GM19324 (cell line): ENCODE results near the gene NKD1.

ENCODE experiments used
- ATAC-seq: cut with Tn5 transposase; IDR thresholded peaks from one replicate; pipeline ENCODE4 v1.9.1; 2021; ENCODE audit warnings: mild to moderate bottlenecking, moderate library complexity; ENCODE audit not compliant: unreplicated experiment, low FRiP score

NKD1 gene

GRCh38 chr16:50638816-50639670 is 90.8 kb downstream of the NKD1 start:
- ATAC-seq: no peak

GRCh38 chr16:50640391-50640790 is 92.2 kb downstream of the NKD1 start:
- ATAC-seq: no peak

DNA sequence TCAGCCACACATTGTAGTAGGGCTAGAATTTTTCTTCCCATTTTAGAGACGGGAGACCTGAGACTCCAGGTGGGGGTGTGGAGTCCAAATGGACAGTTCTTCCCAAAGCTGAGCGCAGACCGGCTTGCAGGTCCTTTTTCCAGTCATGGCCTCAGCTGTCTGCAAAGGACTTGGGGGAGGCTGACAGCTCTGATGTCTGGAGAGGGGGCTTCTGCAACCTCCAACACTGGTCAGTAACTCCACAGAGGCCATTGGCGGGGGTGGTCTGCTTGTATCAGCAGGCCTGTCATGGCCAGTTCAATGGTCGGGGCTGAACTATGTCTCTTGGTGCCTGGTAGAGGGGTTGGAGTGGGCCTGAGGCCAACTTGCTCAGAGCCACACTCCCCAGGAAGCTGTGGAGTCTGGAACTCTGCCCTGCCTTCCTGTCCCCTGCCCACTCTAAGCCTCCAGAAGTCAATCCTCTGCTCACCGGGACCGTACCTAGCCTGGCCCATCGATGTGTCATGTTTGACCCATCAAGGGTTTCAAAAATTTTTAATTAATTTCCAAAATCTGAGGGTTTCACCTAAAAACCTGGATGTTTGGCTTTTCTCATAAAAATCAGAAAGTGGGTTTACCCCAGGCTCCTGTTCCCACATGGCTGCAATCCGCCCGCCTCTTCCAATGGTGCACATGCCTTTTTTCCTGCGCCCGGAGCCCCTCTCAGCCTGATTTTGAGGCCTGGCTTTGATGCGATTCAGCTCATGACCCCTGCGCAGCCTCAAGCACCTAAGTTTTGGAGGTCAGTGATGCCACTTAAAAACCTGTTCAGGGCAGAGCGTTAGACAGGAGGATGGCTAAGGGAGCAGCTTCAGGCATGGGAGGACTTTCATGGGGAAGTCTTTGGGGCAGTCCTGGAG is 93.0 kb downstream of the NKD1 start:
- ATAC-seq: no peak

- ATAC-seq: no peak
These were observed 93.6 kb downstream of the NKD1 start for GRCh38 chr16:50641818-50642187.

- no peak for ATAC-seq
These were observed 94.2 kb downstream of the NKD1 start for GRCh38 chr16:50642349-50642748.

- no peak for ATAC-seq
These were observed 95.0 kb downstream of the NKD1 start for GRCh38 chr16:50643192-50643591.

GRCh38 chr16:50644245-50644644 is 96.0 kb downstream of the NKD1 start:
- no peak for ATAC-seq

DNA sequence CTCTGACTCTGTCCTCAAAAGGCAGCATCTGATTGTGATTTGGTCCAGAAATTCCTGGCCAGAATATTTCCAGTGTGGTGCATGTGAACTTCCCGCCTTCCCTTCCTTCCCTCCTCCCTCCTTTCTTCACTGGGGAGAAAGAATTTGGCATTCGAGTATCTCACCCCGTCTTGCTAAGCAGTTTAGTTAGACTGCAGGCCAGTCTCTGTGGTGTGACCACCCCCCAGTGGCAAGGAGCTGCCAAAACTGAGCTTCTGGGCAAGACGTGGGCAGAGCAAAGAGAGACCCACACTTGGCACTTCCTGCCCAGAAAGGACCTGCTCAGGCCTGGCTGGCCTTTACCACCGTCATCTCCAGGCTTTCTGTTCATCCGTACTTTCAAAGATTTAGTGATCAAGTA is 96.5 kb downstream of the NKD1 start:
- ATAC-seq: no peak

DNA sequence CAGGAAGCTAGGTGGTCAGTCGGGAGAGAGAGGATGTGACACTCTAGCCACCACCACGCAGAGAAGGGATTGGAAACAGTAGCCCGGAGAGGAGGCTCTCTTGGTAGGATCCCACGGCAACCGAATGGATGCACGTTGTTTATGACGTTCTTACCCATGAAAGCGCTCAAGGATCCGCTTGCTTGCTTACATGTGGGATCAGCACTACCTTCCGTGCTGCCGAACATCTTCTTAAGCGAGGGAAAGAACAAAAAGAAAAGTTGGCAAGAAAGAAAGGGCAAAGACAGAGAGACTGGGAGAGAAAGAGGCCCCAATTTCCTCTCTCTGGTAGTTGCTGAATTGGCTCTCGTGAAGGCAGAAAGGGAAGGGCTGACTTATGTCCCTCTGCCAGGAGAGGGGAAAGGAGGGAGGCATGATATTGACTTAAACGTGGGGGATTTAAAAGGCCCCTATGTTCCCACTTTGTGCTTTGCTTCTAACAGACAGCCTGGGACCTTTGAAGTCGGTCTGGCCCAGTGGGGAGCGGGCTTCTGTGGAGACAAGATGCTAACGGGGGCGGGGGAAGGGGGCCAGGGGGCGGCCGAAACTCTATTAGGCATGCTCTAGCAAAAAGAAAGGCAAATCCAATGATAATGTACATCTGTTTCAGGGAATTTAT is 97.5 kb downstream of the NKD1 start:
- ATAC-seq: no peak

- no peak for ATAC-seq
These were observed 98.1 kb downstream of the NKD1 start for GRCh38 chr16:50646345-50646744.

- no peak for ATAC-seq
These were observed 103.7 kb downstream of the NKD1 start for GRCh38 chr16:50651835-50652438.

DNA sequence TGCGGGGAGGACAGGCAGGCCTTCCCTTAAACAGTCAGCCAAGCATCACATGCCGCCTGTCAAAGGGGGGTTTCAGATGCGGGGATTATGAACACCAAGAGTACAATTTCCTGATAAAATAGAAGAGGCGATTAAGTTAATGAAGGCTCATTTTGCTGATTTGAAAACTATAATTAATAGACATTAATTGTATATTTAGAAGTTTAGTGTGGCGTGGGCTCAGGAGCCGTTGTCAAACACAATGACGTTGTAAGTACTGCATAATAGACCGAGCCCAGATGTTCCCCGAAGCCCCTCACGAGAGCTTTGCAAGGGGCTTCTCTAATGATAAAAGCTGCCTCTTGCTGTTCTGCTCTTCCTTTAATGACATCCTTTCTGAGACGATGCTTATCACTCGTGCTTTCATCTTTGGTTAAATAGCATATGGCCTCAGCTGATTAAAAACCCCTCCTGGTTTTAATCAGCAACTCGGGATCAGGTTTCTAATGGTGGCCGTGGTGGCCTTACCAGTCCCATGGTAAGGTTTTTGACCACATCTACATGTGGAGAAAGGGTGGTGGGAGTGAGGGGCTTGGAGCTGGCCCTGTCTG is 104.7 kb downstream of the NKD1 start:
- ATAC-seq: no peak

DNA sequence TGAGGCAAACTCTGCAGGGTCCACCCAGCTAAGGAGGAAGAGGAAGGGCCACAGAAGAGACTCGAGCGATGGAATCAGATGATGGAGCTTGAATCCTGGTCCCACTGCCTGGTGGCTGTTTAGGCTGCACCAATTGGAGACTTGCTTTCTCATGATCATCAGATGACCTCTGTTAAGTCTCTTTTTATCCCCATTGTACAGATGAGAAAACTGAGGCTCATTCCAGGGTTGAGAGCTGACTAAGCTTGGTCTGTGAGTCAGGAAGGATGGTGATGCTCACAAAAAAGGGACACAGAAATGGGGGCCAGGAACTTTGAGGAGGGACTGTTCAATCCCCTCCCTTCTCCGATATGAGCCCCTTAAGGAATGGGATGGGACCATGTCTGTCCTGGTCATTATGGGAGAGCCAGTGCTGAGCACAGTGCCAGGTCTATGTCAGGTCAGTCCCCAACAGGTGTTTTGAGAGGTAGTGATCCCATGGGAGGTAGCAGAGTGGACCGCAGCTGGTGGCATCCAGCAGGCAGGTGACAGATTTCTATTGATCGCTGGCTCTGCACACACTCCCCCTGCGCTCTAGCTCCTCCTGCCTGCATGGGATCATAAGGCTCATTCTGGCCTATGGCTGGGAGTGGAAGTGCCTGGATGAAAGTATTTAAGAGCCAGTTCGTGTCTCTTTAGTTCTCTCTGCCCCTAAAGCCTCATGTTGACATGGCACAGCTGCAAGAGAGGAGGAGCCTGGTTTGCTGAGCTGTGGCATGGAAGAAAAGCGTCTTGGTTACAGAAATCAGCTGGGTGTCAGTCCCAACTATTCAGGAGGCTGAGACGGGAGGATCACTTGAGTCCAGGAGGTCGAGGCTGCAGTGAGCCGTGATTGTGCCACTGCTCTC is 105.7 kb downstream of the NKD1 start:
- no peak for ATAC-seq

- no peak for ATAC-seq
These were observed 107.4 kb downstream of the NKD1 start for GRCh38 chr16:50655558-50656055.

GRCh38 chr16:50657241-50657640 is 109.0 kb downstream of the NKD1 start:
- ATAC-seq: no peak

DNA sequence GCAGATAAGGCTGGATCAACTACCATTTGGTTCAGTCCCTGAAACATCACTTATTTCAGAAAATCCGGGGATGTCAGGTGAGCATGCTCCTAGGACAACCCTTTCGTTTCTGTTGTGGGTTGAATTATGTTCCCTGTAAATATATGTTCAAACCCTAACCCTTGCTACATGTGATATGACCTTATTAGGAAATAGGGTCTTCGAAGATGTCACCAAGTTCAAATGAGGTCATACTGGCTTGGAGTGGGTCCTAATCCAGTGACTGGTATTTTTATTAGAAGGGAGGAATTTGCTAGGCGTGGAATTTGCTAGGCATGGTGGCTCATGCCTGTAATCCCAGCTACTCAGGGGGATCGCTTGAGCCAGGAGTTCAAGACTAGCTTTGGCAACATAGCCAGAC is 111.6 kb downstream of the NKD1 start:
- no peak for ATAC-seq

DNA sequence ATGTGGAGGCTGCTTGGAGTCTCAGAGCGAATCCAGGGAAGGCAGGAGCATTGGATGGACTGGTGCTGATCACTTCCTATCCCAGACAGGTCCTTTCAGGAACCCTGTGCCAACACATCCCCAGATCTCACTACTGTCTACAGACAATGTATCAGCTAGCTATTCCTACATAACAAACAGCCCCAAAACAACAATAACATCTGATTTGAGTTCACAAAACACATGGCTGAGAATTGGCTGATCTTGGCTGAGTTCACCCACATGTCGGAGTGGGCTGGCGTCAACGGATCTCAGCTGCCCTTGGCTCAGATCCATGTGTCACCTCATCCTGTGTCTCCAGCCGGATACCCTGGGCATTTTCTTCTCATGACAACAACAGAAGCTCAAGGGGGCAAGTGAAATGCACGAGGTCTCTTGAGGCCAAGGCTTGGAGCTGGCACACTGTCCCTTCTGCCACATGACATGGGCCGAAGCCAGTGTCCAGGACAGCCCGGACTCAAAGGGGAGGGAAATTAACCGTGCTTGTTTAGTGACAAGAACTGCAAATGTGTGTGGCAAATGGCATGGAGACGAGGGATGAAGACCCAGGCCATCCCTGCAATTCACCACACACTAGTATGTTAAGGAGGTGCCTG is 114.2 kb downstream of the NKD1 start:
- ATAC-seq: no peak

GRCh38 chr16:50664270-50664669 is 116.1 kb downstream of the NKD1 start:
- ATAC-seq: no peak
